Astrocyte (in vitro differentiated cells and primary cell): ENCODE measurements around the gene DDIAS. TPM values are rescaled to one million over a fixed set of nuclear protein-coding genes. Genes with fewer than 3 reads are reported as not detected.

ENCODE experiments used
- DNase-seq: peaks from one replicate; pipeline ENCODE4 v3.0.0-alpha.2; 2010; ENCODE audit warnings: low read depth
- FAIRE-seq: peaks from 2 replicates; lab custom pipeline; 2011; peaks lifted over from hg19 to GRCh38; lab: Jason Lieb, UNC
- H2AFZ ChIP-seq: 2 replicates; pipeline ENCODE4 v1.6.0; 2012; ENCODE audit warnings: low read depth, low read length, inconsistent platforms
- H3K27ac ChIP-seq: 2 replicates; pipeline ENCODE4 v1.5.1; 2011; ENCODE audit warnings: low read depth, low read length, inconsistent platforms
- H3K27me3 ChIP-seq: 2 replicates; pipeline ENCODE4 v1.6.0; 2011; ENCODE audit warnings: low read length, inconsistent platforms; ENCODE audit not compliant: insufficient read depth
- H3K36me3 ChIP-seq: 2 replicates; pipeline ENCODE4 v1.5.1; 2011; ENCODE audit warnings: low read length, inconsistent platforms; ENCODE audit not compliant: insufficient read depth
- H3K4me1 ChIP-seq: 2 replicates; pipeline ENCODE4 v1.5.1; 2011; ENCODE audit warnings: low read length, inconsistent platforms; ENCODE audit not compliant: insufficient read depth
- H3K4me2 ChIP-seq: 2 replicates; pipeline ENCODE4 v1.6.0; 2012; ENCODE audit warnings: low read length, inconsistent platforms
- H3K4me3 ChIP-seq: 2 replicates; pipeline ENCODE4 v1.5.1; 2011; ENCODE audit warnings: low read depth, mild to moderate bottlenecking, low read length, inconsistent platforms; ENCODE audit not compliant: insufficient read depth
- H3K79me2 ChIP-seq: 2 replicates; pipeline ENCODE4 v1.6.0; 2012; ENCODE audit warnings: mild to moderate bottlenecking, low read length, inconsistent platforms; ENCODE audit not compliant: insufficient read depth
- H3K9ac ChIP-seq: 2 replicates; pipeline ENCODE4 v1.6.0; 2012; ENCODE audit warnings: mild to moderate bottlenecking, low read length, inconsistent platforms
- H3K9me3 ChIP-seq: 2 replicates; pipeline ENCODE4 v1.5.1; 2012; ENCODE audit warnings: low read depth, mild to moderate bottlenecking, low read length, inconsistent platforms; ENCODE audit not compliant: insufficient read depth
- H4K20me1 ChIP-seq: 2 replicates; pipeline ENCODE4 v1.6.0; 2012; ENCODE audit warnings: low read length, inconsistent platforms; ENCODE audit not compliant: insufficient read depth
- H3K27ac Mint-ChIP-seq: one replicate; pipeline ENCODE4 v1.8.0; 2021; ENCODE audit warnings: mild to moderate bottlenecking, mixed read lengths; ENCODE audit not compliant: unreplicated experiment
- H3K27me3 Mint-ChIP-seq: one replicate; pipeline ENCODE4 v1.8.0; 2021; ENCODE audit warnings: low read depth, mixed read lengths; ENCODE audit not compliant: unreplicated experiment
- H3K36me3 Mint-ChIP-seq: one replicate; pipeline ENCODE4 v1.8.0; 2021; ENCODE audit warnings: low read depth, mixed read lengths; ENCODE audit not compliant: unreplicated experiment
- H3K4me1 Mint-ChIP-seq: one replicate; pipeline ENCODE4 v1.8.0; 2021; ENCODE audit warnings: low read depth, mixed read lengths; ENCODE audit not compliant: unreplicated experiment
- H3K4me3 Mint-ChIP-seq: one replicate; pipeline ENCODE4 v1.8.0; 2021; ENCODE audit warnings: mild to moderate bottlenecking, moderate library complexity, mixed read lengths; ENCODE audit not compliant: unreplicated experiment
- H3K9me3 Mint-ChIP-seq: one replicate; pipeline ENCODE4 v1.8.0; 2021; ENCODE audit warnings: mild to moderate bottlenecking, mixed read lengths; ENCODE audit not compliant: unreplicated experiment
- CTCF ChIP-seq: IDR thresholded peaks from 2 replicates; pipeline ENCODE4 v1.5.1; 2011; ENCODE audit warnings: low read depth, mild to moderate bottlenecking, inconsistent platforms, low read length, moderate library complexity; ENCODE audit not compliant: insufficient read depth
- EZH2 ChIP-seq: IDR thresholded peaks from 2 replicates; pipeline ENCODE4 v1.6.1; 2012; ENCODE audit warnings: mild to moderate bottlenecking, low read length, inconsistent platforms; ENCODE audit not compliant: insufficient read depth
- total RNA-seq: library from RNA; stranded (reverse); gene quantifications from 2 replicates; pipeline ENCODE4 v1.2.1, GENCODE V29; 2021

The DDIAS gene
- total RNA-seq, 1 donor from 2014 or later: 4.0 TPM

GRCh38 chr11:82930229-82930628, 28.7 kb downstream of the DDIAS start:
- Histone ChIP-seq H3K4me1 (no peaks in the 10 kb centered on the region), H3K9me3 (no peaks in the 10 kb centered on the region), H3K4me3 (no peak overlapping the region), H4K20me1 (no peaks in the 10 kb centered on the region), H3K79me2 (no peaks in the 10 kb centered on the region), H3K9ac (no peak overlapping the region), H3K27me3 (no peaks in the 10 kb centered on the region), H3K4me2 (no peak overlapping the region), H2AFZ (no peak overlapping the region), H3K27ac (no peak overlapping the region), H3K36me3 (no peaks in the 10 kb centered on the region)
- Mint-ChIP-seq H3K4me3 (no peak overlapping the region), H3K36me3 (peaks cover 2% of the 10 kb centered on the region), H3K27me3 (no peaks in the 10 kb centered on the region), H3K9me3 (no peaks in the 10 kb centered on the region), H3K27ac (no peak overlapping the region), H3K4me1 (no peaks in the 10 kb centered on the region)
- no peak for FAIRE-seq
- no peak for DNase-seq
- TF ChIP-seq EZH2 (no peak), CTCF (no peak)

DNA sequence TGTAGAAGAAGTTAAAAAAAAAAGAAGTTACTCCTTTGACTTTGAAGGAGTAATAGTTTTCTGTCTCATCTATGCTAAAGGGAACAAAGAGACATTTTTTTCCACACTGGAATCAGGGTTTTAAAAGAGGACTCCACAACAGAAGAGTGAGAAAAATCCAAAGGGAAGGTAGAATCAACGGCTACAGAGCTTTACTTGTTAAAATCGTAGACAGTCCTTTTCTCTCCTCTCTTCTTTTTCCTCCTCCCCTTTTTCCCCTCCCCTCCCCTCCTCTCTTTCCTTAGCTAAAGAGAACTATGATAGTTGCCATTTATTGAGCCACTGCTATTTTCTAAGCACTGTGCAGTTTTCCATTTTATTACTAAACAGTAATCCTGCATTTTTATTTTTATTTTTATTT, 29.2 kb downstream of the DDIAS start:
- Histone ChIP-seq H3K27me3 (no peaks in the 10 kb centered on the region), H3K9ac (no peak overlapping the region), H3K9me3 (no peaks in the 10 kb centered on the region), H3K27ac (no peak overlapping the region), H2AFZ (no peak overlapping the region), H3K4me1 (no peaks in the 10 kb centered on the region), H3K36me3 (no peaks in the 10 kb centered on the region), H4K20me1 (no peaks in the 10 kb centered on the region), H3K4me2 (no peak overlapping the region), H3K79me2 (no peaks in the 10 kb centered on the region), H3K4me3 (no peak overlapping the region)
- no peak overlapping the region for H3K4me3 Mint-ChIP-seq
- H3K9me3 Mint-ChIP-seq: no peaks in the 10 kb centered on the region
- DNase-seq (no peak), FAIRE-seq (no peak)
- no peaks in the 10 kb centered on the region for H3K27me3 Mint-ChIP-seq
- TF ChIP-seq EZH2: no peak
- no peaks in the 10 kb centered on the region for H3K4me1 Mint-ChIP-seq
- no peak overlapping the region for H3K27ac Mint-ChIP-seq
- peaks cover 2% of the 10 kb centered on the region for H3K36me3 Mint-ChIP-seq

GRCh38 chr11:82932564-82932963, 31.0 kb downstream of the DDIAS start:
- Histone ChIP-seq H3K9me3 (no peaks in the 10 kb centered on the region), H4K20me1 (no peaks in the 10 kb centered on the region), H3K27me3 (no peaks in the 10 kb centered on the region), H3K36me3 (no peaks in the 10 kb centered on the region), H3K9ac (no peak overlapping the region), H3K4me1 (no peaks in the 10 kb centered on the region), H2AFZ (no peak overlapping the region), H3K27ac (no peak overlapping the region), H3K4me3 (no peak overlapping the region), H3K4me2 (no peak overlapping the region), H3K79me2 (no peaks in the 10 kb centered on the region)
- peaks cover 2% of the 10 kb centered on the region for H3K36me3 Mint-ChIP-seq
- no peaks in the 10 kb centered on the region for H3K4me1 Mint-ChIP-seq
- H3K4me3 Mint-ChIP-seq: no peak overlapping the region
- FAIRE-seq (no peak), DNase-seq (no peak)
- no peaks in the 10 kb centered on the region for H3K9me3 Mint-ChIP-seq
- TF ChIP-seq EZH2 (no peak), CTCF (no peak)
- H3K27me3 Mint-ChIP-seq: no peaks in the 10 kb centered on the region
- no peak overlapping the region for H3K27ac Mint-ChIP-seq
